SU-DHL-6 (cell line): ENCODE results near the gene COQ8A.

Experiments used
- EZH2phosphoT487 ChIP-seq: fragments of 200-600 bp; sonication (generic), shearing (Covaris generic); conservative IDR thresholded peaks from 2 replicates; pipeline ENCODE4 v1.6.1; 2018; ENCODE audit warnings: mild to moderate bottlenecking, antibody characterized with exemption, low read length, moderate library complexity, mixed read lengths
- TF ChIP-seq, protein P1 (sequence below): fragments of 200-600 bp; sonication (generic); IDR thresholded peaks from one replicate; pipeline ENCODE4 v1.5.1; 2017; ENCODE audit warnings: antibody characterized with exemption, mild to moderate bottlenecking, low read length, moderate library complexity; ENCODE audit not compliant: insufficient read depth, poor library complexity, severe bottlenecking

DNA sequence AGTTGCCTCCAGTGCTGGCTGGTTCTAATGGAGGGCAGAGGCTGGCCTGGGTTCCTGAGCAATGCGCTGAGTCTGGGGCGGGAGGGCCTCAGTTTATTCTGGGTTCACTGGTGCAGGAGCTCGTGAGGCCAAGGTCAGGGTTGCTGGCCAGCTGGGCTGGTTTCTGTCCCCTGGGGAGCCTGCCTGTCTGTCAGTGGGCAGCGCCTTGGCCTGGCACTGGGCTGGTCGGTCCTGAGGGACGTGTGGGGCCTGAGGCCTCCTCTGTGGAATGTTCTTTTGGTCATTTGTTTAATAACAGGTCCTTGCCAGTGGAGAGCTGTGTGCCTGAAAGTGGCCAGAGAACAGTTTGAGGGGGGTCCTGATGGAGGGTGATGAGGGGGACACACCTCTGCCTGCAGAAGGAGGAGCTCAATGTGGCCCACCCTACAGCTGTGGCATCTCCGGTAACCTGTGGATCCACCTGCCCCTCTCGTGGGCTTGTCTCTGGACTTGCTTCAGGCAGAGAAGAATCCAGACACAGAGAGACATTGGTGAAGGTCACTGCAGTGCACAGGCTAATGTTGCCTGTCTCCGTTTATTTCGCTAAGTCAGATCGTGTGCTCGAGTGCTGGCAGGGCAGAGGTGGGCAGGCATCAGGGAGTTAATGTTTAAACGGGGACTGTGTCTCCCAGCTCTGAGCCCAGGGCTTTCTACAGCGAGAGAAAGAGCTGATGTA lies 34.6 kb downstream of the COQ8A start:
- TF ChIP-seq, protein P1, sequence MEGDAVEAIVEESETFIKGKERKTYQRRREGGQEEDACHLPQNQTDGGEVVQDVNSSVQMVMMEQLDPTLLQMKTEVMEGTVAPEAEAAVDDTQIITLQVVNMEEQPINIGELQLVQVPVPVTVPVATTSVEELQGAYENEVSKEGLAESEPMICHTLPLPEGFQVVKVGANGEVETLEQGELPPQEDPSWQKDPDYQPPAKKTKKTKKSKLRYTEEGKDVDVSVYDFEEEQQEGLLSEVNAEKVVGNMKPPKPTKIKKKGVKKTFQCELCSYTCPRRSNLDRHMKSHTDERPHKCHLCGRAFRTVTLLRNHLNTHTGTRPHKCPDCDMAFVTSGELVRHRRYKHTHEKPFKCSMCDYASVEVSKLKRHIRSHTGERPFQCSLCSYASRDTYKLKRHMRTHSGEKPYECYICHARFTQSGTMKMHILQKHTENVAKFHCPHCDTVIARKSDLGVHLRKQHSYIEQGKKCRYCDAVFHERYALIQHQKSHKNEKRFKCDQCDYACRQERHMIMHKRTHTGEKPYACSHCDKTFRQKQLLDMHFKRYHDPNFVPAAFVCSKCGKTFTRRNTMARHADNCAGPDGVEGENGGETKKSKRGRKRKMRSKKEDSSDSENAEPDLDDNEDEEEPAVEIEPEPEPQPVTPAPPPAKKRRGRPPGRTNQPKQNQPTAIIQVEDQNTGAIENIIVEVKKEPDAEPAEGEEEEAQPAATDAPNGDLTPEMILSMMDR = no peak
- TF ChIP-seq EZH2phosphoT487 = no peak
